Dermis microvascular lymphatic vessel endothelial cell (primary cell): ENCODE results near the gene LCE1A. TPM values are rescaled to one million over a fixed set of nuclear protein-coding genes. Genes with fewer than 3 reads are reported as not detected.

Source experiments
- DNase-seq, 2 donors: peaks; one replicate each; pipeline versions ENCODE4 v3.0.0 to v3.0.0-alpha.2; 2010; ENCODE audit warnings: low read depth in 2 of 2
- total RNA-seq: library from RNA; depleted of rRNA; stranded (reverse); fragments of >200 nt; gene quantifications from 2 replicates; pipeline ENCODE4 v1.2.1, GENCODE V29; 2014

LCE1A gene
- total RNA-seq, 1 donor from 2014 or later = not detected

DNA sequence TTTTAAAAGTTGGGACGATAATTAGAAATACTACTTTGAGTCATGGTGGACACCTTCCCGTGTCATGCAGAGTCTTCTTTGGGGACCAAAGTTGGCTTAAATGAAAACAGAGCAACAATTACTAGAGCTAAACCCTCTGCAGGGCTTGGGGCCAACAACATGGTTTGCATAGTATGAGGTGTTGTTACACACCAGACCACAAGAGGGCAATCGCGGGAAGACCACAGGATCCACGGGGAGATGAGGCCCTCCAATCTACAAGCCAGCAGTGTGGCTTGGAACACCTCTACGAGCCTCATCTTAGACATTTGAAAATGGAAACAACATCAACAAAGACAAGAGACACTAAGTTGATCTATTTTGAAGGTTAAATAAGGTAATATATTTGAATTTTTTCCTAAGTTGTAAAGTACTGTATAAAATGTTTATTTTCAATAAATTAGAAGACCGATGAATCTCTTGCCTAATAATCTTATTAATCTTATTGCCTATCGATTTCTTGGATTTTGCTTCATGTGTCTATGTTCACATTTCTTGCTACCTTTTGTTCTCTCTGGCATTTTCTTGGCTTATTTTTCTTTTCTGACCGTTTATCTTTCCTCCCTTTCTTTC is 42.6 kb downstream of the LCE1A start:
- DNase-seq = peak; percentile 42 to 55

- peak in 1 of 2 donors; percentile 23 for DNase-seq
These were observed 43.8 kb downstream of the LCE1A start for GRCh38 chr1:152870831-152871730.

GRCh38 chr1:152871731-152872126 is 44.5 kb downstream of the LCE1A start:
- no peak for DNase-seq

DNA sequence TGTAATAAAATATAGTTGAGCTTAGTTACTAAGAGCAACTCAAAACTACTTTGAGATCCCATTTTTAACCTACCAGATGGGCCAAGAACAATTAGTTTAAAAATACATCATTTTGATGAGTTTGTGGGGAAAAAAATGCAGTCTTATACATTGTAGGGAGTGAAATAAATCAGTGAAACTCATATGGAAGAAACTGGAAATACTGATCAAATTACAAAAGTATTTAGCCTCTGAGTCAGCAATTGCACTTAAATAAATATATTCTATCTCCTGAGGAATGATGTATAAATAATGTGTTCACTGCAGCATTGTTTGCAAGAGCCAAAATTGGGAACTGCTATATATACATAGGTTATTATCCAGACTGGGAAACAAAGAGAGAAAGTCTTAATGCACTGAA is 46.2 kb downstream of the LCE1A start:
- DNase-seq = no peak

DNA sequence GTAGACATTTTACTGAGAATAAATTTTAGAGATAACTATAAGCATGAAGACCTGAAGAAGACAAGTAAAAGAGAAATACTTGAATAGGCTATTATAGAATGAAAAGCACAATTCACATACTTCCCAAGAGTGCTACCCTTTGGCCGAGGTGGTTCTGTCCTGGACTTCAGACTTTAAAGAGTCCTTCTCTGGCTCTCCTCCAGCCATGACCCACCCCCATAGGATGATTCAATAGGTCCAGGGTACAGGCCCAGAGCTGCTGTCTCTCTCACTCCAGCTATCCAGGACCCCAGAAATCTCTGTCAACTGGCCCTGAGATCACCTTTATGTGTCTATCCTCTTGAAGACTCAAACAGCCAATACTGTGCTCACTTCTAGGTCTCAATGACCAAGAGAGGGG is 49.6 kb downstream of the LCE1A start:
- DNase-seq = no peak

Other genes with a start within 250 kb of the LCE1A start
- not detected in 2 replicates for gene LCE3D, start 247.0 kb upstream of the LCE1A start, total RNA-seq
- gene LCE3C, start 227.2 kb upstream of the LCE1A start, total RNA-seq = not detected in 2 replicates
- gene LCE3B, start 213.7 kb upstream of the LCE1A start, total RNA-seq = not detected in 2 replicates
- gene LCE3A, start 204.4 kb upstream of the LCE1A start, total RNA-seq = not detected in 2 replicates
- not detected in 2 replicates for gene LCE2D, start 164.1 kb upstream of the LCE1A start, total RNA-seq
- gene LCE2C, start 152.2 kb upstream of the LCE1A start, total RNA-seq = not detected in 2 replicates
- gene LCE2B, start 141.3 kb upstream of the LCE1A start, total RNA-seq = not detected in 2 replicates
- not detected in 2 replicates for gene LCE2A, start 129.1 kb upstream of the LCE1A start, total RNA-seq
- gene LCE4A, start 119.3 kb upstream of the LCE1A start, total RNA-seq = not detected in 2 replicates
- gene KPRP, start 69.4 kb upstream of the LCE1A start, total RNA-seq = not detected in 2 replicates
- gene LCE1F, start 52.3 kb upstream of the LCE1A start, total RNA-seq = not detected in 2 replicates
- gene LCE1E, start 41.2 kb upstream of the LCE1A start, total RNA-seq = not detected in 2 replicates
- not detected in 2 replicates for gene LCE1D, start 30.8 kb upstream of the LCE1A start, total RNA-seq
- not detected in 2 replicates for gene LCE1C, start 20.8 kb upstream of the LCE1A start, total RNA-seq
- not detected in 2 replicates for gene LCE1B, start 15.5 kb upstream of the LCE1A start, total RNA-seq
- gene LCE6A, start 15.4 kb downstream of the LCE1A start, total RNA-seq = not detected in 2 replicates
- not detected in 2 replicates for gene LCE7A, start 32.5 kb downstream of the LCE1A start, total RNA-seq
- gene SMCP, start 50.8 kb downstream of the LCE1A start, total RNA-seq = not detected in 2 replicates
- gene IVL, start 81.1 kb downstream of the LCE1A start, total RNA-seq = not detected in 2 replicates
- not detected in 2 replicates for gene SPRR5, start 119.7 kb downstream of the LCE1A start, total RNA-seq
- not detected in 2 replicates for gene SPRR4, start 143.2 kb downstream of the LCE1A start, total RNA-seq
- not detected in 2 replicates for gene SPRR1A, start 156.6 kb downstream of the LCE1A start, total RNA-seq
- not detected in 2 replicates for gene SPRR3, start 174.3 kb downstream of the LCE1A start, total RNA-seq
- gene SPRR1B, start 203.7 kb downstream of the LCE1A start, total RNA-seq = not detected in 2 replicates
- gene SPRR2D, start 213.6 kb downstream of the LCE1A start, total RNA-seq = not detected in 2 replicates
- not detected in 2 replicates for gene SPRR2A, start 230.0 kb downstream of the LCE1A start, total RNA-seq
- not detected in 2 replicates for gene SPRR2B, start 244.1 kb downstream of the LCE1A start, total RNA-seq